Neural cell (in vitro differentiated cells): ENCODE measurements around the gene SLC30A4.

Source experiments
- EP300 ChIP-seq: fragments of 450-650 bp; conservative IDR thresholded peaks from 2 replicates; pipeline ENCODE4 v1.6.1; 2014; ENCODE audit warnings: antibody characterized with exemption, mild to moderate bottlenecking, moderate library complexity; ENCODE audit not compliant: poor library complexity, severe bottlenecking
- EZH2 ChIP-seq: fragments of 200-600, 300-800 bp; shearing (Covaris generic), sonication (generic); IDR thresholded peaks from 2 replicates; pipeline ENCODE4 v1.6.1; 2014; ENCODE audit warnings: antibody characterized with exemption, low read length, borderline replicate concordance, mild to moderate bottlenecking; ENCODE audit not compliant: insufficient read depth, poor library complexity, severe bottlenecking
- POLR2AphosphoS5 ChIP-seq: IDR thresholded peaks from 2 replicates; pipeline ENCODE4 v1.6.1; 2012
- RAD21 ChIP-seq: fragments of 450-650 bp; conservative IDR thresholded peaks from 2 replicates; pipeline ENCODE4 v1.6.1; 2014; ENCODE audit warnings: antibody characterized with exemption, mild to moderate bottlenecking, moderate library complexity
- REST ChIP-seq: IDR thresholded peaks from 2 replicates; pipeline ENCODE4 v1.6.1; 2012; ENCODE audit warnings: borderline replicate concordance
- TF ChIP-seq, protein P1 (sequence below): fragments of 450-650 bp; IDR thresholded peaks from 2 replicates; pipeline ENCODE4 v1.5.1; 2014; ENCODE audit warnings: antibody characterized with exemption, mild to moderate bottlenecking, moderate library complexity; ENCODE audit not compliant: poor library complexity, severe bottlenecking

DNA sequence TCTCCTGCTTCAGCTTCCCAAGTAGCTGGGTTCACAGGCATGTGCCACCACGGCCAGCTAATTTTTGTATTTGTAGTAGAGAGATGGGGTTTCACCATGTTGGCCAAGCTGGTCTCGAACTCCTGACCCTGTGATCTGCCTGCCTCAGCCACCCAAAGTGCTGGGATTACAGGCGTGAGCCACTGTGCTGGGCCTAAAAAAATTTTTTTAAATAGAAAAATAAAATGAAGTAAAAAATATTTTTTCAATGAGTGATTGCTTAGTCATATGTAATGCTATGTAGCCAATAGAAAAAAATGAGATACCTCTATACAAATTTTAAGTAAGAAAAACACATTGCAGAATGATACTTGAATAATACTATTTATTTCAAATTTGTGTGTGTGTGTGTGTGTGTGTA, 27.9 kb upstream of the SLC30A4 start:
- TF ChIP-seq EP300 (no peak), EZH2 (no peak), RAD21 (no peak), POLR2AphosphoS5 (no peak), REST (no peak)
- TF ChIP-seq, protein P1, sequence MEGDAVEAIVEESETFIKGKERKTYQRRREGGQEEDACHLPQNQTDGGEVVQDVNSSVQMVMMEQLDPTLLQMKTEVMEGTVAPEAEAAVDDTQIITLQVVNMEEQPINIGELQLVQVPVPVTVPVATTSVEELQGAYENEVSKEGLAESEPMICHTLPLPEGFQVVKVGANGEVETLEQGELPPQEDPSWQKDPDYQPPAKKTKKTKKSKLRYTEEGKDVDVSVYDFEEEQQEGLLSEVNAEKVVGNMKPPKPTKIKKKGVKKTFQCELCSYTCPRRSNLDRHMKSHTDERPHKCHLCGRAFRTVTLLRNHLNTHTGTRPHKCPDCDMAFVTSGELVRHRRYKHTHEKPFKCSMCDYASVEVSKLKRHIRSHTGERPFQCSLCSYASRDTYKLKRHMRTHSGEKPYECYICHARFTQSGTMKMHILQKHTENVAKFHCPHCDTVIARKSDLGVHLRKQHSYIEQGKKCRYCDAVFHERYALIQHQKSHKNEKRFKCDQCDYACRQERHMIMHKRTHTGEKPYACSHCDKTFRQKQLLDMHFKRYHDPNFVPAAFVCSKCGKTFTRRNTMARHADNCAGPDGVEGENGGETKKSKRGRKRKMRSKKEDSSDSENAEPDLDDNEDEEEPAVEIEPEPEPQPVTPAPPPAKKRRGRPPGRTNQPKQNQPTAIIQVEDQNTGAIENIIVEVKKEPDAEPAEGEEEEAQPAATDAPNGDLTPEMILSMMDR, result no peak
